HG02623 (cell line): Measurements from ENCODE around the gene CHKB.

Experiments used
- ATAC-seq: cut with Tn5 transposase; IDR thresholded peaks from one replicate; pipeline ENCODE4 v1.9.1; 2021; ENCODE audit warnings: moderate library complexity; ENCODE audit not compliant: unreplicated experiment

Gene CHKB

DNA sequence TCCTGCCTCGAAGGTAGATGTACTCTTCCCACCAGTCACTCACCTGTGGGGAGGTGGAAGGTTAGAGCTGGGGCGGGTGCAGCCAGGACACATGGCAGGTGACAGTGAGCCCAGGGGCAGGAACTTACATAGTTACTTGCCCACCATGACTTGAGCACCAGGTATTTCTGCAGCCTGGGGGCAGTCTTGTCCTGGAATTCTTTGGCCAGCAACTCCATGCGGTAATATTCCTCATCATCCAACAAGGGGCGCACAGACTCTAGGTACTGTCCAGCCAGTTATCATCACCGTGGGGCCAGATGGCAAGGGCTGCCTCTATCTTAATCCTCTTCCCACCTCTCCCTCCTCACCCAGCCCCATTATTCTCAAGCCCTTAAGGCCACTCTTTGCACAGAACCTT, 6.6 kb downstream of the CHKB start:
- no peak for ATAC-seq

GRCh38 chr22:50575426-50575941, 7.2 kb downstream of the CHKB start:
- ATAC-seq, result no peak

DNA sequence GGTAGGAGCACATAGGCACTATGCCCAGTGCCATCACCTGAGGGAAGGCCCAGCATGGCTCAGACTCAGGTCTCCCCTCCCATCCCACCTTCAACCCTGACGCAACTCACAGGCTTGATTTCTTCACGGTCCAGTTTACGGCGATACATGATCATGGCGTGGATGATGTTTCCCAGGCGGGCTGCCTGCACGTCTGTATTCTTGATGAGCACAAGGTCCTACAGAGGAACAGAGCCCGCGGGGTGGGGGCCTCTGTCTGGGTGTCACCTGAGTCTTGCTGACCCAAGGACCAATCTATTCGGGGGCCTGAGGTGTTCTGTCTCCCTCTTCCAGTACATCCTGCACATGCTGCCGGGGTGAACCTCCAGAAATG, 8.3 kb downstream of the CHKB start:
- no peak for ATAC-seq

DNA sequence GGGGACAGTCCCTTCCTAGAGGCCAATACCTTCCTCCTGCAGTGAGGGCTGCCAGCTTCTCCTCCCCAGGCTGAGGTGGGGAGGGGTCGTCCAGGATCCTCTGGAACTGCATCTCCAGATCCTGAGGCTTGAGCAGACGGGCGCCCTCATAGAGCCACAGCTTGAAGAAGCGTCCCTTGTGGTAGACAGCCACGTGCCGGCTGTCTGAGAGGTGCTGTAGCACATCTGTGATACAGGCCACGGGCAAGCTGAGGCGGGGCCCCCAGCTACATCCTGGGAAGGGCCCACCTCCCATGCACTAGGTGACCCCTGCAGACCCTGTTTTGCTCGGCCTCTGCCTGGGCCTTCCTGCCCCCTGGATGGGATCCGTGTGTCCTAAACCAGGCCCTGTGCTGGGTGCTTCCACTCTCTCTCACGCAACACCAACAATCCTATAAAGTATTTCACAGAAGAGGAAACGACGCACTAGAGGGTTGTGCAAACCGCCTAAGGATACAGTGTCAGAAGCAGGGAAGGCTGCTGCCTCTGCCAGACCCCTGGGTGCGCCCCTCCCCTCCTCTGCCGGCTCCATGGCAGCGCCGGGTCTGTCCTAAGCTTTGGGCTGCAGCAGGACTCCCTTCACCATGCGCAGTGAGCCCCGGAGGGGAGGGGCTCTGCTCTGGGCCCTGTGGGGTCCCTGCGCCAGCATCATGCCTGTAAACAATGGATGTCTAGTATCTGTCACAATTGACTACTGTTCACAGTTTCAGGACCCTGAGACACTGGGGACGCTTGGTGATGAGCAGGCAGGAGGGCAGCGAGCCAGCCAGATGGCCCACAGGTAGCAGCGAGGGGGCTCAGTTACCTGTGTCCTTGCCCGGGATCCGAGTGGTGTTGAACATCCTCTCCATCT, 8.9 kb downstream of the CHKB start:
- no peak for ATAC-seq

- ATAC-seq, result no peak
Measured at GRCh38 chr22:50572965-50573364, 9.7 kb downstream of the CHKB start.

DNA sequence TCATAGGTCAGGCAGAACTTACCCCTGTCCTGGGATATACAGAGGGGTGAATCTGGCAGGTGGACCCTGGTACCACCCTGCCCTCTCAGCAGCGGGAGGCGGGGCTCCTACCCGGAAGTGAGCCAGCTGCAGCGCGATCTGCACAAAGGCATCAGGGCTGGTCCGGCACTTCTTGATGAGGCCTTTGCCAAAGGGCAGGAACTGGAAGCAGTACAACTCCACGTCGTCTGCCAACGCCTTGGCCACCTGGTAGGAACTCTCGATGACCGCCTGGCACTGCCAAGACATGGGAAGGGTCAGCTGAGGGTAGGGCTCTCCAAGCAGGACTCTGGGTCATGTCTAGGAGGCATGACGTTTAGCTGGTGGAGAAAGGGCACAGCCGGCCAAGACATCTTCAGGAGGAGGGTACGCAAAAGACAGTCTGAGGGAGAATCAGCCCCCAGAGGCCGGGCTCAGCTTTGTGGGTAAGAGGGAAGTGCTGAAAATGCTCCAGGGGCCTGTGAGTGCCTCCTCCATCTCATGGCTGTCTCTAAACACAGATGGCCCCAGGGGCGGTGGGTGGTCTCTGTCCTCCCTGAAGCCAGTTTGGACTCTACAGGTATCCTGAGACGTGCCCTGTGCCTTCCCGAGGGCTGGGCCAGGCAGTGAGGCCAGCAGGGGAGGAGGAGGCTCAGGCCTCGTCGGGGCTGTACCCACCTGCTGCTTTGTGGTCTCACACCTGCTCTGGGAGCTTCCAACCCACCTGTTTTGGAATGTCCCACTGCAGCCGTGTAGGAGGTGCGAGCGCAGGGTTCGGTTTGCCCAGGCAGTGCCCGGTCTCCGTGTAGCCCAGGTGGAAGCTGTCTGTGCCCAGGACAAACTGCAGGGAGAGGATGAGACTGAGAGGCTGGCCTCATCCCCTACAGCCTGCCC, 11.1 kb downstream of the CHKB start:
- no peak for ATAC-seq

DNA sequence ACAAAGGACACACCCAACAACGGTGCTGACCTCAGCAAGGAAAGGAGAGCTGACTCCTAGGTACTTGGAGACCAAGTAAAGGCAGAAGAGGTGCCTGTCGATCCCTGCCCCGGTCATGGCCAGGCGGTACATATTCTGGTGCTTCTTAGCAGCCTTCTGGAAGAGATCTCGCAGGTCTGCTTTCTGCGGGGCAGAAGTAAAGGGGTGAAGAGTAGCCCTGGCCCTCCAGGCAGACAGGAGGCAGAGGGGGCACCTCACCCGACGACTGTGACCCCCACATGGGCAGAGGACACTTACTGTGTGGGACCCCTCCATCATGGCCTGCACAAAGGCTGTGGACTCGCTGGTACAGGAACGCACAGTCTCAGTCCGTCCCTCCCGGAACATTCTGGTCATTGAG, 11.8 kb downstream of the CHKB start:
- no peak for ATAC-seq

- no peak for ATAC-seq
Measured at GRCh38 chr22:50569896-50570535, 12.6 kb downstream of the CHKB start.

- ATAC-seq, result no peak
Measured at GRCh38 chr22:50569041-50569459, 13.6 kb downstream of the CHKB start.

DNA sequence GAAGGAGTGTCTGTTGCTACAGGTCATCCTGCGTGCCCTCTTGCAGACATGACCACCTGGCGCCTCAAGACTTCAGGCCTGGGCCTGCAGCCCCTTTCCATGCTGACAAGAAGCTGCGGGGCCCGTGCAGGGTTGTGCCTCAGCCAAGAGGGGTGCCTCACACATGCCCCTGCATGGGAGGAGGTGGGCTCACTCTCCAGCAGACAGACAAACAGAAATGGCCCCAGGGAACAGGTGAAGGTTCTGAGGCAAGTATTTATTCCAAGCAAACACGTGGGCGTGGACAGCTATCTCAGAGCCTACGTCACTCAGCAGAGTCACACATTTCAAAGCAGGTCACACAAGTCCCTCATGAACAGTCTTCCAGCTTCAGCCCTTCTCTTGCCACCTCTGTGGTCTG, 14.0 kb downstream of the CHKB start:
- ATAC-seq, result no peak

DNA sequence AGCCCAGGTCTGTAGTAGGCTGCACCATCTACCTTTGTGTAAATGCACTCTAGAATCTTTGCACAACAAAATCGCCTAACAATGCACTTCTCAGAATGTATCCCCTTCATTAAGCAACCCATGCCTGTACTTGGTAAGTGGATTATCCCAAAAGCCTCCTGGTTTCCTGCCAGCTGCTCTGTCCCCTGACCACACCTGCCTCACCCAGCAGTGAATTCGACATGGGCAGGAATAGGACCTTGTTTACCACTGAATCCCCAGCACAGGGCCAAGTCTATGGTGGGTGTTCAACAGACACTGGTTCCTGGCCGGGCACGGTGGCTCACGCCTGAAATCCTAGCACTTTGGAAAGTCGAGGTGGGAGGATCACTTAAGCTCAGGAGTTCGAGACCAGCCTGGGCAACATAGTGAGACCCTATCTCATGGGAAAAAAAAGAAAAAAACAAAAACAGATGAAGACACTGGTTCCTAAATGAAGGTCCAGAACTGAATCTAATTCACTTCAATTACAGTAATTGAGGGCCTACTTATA, 14.9 kb downstream of the CHKB start:
- ATAC-seq, result no peak

DNA sequence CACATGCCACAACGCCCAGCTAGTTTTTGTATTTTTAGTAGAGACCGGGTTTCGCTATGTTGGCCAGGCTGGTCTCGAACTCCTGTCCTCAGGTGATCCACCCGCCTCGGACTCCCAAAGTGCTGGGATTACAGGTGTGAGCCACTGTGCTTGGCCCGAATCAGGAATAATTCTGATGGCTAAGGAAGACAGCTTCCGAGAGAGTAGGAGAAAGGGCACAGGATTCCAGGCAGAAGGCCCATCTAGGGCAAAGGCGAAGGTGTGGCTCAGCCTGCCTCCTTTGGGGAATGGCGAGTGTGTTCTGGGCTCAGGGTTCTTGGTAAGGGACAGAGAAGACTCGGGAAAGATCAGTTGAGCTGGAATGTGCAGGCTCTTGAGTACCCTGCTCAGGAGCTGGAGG, 18.4 kb downstream of the CHKB start:
- ATAC-seq, result no peak

DNA sequence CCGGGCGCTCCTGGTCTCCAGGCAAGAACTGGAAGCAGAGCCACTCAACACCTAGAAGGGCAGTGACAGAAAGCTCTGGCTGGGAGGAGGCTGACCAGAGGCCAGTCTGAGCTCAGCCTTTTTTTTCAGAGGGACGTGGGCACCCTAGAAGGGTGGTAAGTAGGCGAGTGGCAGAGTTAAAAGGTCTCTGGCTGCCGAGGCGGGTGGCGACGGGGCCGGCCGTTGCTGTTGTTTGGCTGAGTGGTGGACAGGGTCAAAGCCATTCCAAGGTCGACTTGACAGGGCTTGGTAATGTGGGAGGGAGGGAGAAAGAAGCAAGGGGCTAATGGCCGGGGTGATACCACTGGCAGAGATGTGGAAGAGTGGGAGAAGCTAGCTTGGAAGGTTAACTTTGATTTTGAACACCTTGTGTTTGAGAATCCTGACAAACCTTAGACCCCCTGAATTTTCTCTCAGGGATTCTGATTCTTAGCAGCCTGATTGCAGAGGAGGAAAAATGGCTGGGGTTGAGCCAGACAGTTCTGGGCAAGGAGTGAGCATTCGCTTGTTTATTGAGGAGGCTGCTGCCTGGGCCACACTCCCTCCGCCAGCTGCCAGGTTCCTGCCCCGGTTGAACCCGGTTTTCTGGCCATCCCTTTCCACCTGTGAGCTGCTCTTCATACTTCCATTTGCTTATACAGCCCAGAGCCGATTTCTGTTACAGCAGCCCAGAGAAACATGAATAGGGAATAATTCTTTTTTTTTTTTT, 19.1 kb downstream of the CHKB start:
- no peak for ATAC-seq

- peak; percentile 82 for ATAC-seq
Measured at GRCh38 chr22:50562523-50563412, 19.9 kb downstream of the CHKB start, which contains the start of gene SYCE3. TSS of gene SYCE3 (minus strand) at chr22:50562919. CDS start at chr22:50556405, 6,514 bp downstream.

- ATAC-seq, result no peak
Measured at GRCh38 chr22:50561401-50562358, 21.0 kb downstream of the CHKB start.

GRCh38 chr22:50560034-50560433, 22.6 kb downstream of the CHKB start:
- no peak for ATAC-seq

DNA sequence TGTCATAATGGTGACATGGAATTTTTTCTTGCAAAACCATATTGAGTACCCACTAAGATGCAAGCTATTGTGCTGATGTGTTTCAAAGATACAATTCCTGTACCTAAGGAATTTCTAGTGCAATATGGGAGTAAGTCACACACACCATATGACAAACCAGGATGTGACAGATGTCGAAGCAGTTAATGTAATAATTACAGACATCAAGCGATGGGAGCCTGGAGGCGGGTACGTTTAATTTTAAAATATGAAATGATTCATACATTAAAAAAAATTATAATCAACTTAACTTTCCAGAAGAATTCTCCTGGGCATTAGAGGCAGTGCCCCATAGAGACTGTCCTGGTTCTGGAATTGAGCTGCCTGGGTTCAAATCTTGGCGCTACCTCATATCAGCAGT, 25.9 kb downstream of the CHKB start:
- ATAC-seq, result no peak

GRCh38 chr22:50553310-50553709, 29.3 kb downstream of the CHKB start:
- ATAC-seq, result no peak
